Activated CD8-positive, alpha-beta memory T cell treated with anti-CD3 and anti-CD28 coated beads, Interleukin-2, amount 50 U/mL, for 4 hours (primary cell): Measurements from ENCODE around the gene ADA.

Experiments
- DNase-seq: peaks from one replicate; pipeline ENCODE4 v3.0.0-alpha.2; 2020

Gene ADA

GRCh38 chr20:44621939-44622338 lies 29.6 kb downstream of the ADA start:
- DNase-seq = no peak

GRCh38 chr20:44621325-44621724 lies 30.2 kb downstream of the ADA start:
- no peak for DNase-seq

GRCh38 chr20:44620030-44620429 lies 31.5 kb downstream of the ADA start:
- DNase-seq = no peak

GRCh38 chr20:44619294-44619693 lies 32.2 kb downstream of the ADA start:
- no peak for DNase-seq

- DNase-seq = peak; percentile 49
These were observed 33.2 kb downstream of the ADA start for GRCh38 chr20:44618318-44618731.

- no peak for DNase-seq
These were observed 34.9 kb downstream of the ADA start for GRCh38 chr20:44616604-44616964.

- DNase-seq = no peak
These were observed 35.5 kb downstream of the ADA start for GRCh38 chr20:44615876-44616603.

GRCh38 chr20:44615169-44615791 lies 36.2 kb downstream of the ADA start:
- DNase-seq = no peak

- no peak for DNase-seq
These were observed 37.0 kb downstream of the ADA start for GRCh38 chr20:44614525-44614924.

- DNase-seq = no peak
These were observed 37.9 kb downstream of the ADA start for GRCh38 chr20:44613575-44613974.

- no peak for DNase-seq
These were observed 41.1 kb downstream of the ADA start for GRCh38 chr20:44610313-44610962.

GRCh38 chr20:44609516-44610312 lies 41.8 kb downstream of the ADA start:
- peak; percentile 87 for DNase-seq

GRCh38 chr20:44609006-44609515 lies 42.4 kb downstream of the ADA start:
- no peak for DNase-seq

GRCh38 chr20:44606725-44607441 lies 44.6 kb downstream of the ADA start:
- DNase-seq = no peak

- DNase-seq = no peak
These were observed 48.2 kb downstream of the ADA start for GRCh38 chr20:44603327-44603726.

- DNase-seq = no peak
These were observed 49.7 kb downstream of the ADA start for GRCh38 chr20:44601801-44602204.

GRCh38 chr20:44601236-44601671 lies 50.2 kb downstream of the ADA start:
- no peak for DNase-seq

GRCh38 chr20:44600758-44601201 lies 50.7 kb downstream of the ADA start:
- no peak for DNase-seq

- DNase-seq = no peak
These were observed 51.2 kb downstream of the ADA start for GRCh38 chr20:44600301-44600700.

GRCh38 chr20:44599715-44600114 lies 51.8 kb downstream of the ADA start:
- DNase-seq = no peak

GRCh38 chr20:44598423-44599305 lies 52.8 kb downstream of the ADA start:
- DNase-seq = no peak
